HG03159 (cell line): ENCODE measurements around the gene SAMHD1.
"Not testable (repeated sequence)": the region's sequence is repeated elsewhere in the genome, so short reads cannot be mapped to it uniquely, and the experiment has no call there.

Experiments used
- ATAC-seq: cut with Tn5 transposase; IDR thresholded peaks from one replicate; pipeline ENCODE4 v1.9.1; 2021; ENCODE audit warnings: mild to moderate bottlenecking, moderate library complexity; ENCODE audit not compliant: unreplicated experiment

The SAMHD1 gene

DNA sequence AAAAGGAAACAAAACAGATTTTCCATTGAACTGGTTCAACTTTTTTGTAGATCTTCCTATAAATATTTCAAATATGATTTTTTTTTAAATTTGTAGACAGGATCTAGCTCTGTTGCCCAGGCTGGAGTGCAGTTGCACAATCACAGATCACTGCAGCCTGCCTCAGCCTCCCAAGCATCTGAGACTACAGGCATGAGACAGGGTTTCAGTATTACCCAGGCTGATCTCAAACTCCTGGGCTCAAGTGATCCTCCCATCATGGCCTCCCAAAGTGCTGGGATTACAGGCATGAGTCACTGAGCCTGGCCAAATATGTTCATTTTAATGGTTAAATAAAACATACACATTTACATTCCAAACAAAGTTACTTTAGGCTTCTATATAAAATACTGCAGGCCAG, 33.6 kb downstream of the SAMHD1 start:
- ATAC-seq, result no peak

DNA sequence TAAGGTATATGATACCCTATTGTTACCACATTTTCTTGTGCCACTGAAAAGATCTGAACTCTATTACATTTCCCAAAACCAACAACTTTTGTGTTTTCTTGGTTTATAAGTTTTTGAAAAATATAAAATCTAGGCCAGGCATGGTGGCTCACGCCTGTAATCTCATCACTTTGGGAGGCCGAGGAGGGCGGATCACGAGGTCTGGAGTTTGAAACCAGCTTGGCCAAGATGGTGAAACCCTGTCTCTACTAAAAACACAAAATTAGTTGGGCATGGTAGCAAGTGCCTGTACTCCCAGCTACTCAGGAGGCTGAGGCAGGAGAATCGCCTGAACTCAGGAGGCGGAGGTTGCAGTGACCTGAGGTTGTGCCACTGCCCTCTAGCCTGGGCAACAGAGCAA, 34.3 kb downstream of the SAMHD1 start:
- ATAC-seq, result no peak

DNA sequence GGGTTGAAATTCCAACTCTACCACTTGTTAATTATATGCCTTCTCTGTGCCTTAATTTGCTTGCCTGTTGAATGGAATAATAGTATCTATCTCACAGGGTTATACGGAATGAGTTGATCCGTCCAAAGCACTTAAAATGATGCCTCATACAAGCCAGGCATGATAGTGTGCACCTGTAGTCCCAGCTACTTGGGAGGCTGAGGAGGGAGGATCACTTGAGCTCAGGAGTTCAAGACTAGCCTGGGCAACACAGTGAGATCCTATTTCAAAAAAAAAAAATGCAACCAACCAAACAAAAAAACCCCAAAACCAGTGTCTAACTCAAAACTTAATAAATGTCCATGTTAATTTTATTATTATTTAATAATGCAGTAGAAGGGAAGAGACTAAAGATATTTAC, 35.3 kb downstream of the SAMHD1 start:
- no peak for ATAC-seq

DNA sequence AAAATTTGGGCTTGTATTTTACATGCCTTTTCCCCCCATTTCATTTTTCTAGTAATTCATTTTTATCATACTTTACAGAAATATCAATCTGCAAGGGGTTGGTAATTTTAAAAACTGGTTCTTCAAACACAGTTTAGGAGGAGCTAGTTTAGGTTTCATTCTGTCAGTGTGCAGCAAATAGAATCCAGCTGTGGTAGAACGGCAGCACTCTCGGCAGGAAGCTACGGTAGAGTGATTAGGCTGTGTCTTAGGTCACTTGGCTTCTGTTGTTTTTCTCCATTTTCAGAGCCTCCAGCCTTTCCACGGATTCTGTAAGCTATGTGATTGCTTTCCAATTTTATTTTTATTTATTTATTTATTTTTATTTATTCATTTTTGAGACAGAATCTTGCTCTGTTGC, 42.9 kb downstream of the SAMHD1 start:
- ATAC-seq, result no peak

DNA sequence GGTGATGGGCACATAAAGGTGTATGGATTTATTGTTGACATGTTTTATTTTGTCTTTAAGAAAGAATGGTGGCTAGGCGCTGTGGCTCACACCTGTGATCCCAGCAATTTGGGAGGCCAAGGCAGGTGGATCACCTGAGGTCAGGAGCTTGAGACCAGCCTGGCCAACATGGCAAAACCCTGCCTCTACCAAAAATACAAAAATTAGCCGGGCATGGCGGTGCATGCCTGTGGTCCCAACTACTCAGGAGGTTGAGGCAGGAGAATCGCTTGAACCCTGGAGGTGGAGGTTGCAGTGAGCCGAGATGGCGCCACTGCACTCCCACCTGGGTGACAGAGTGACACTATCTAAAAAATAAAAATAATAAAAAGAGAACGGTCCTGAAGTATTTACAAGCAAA, 45.4 kb downstream of the SAMHD1 start:
- ATAC-seq, result not testable (repeated sequence)

DNA sequence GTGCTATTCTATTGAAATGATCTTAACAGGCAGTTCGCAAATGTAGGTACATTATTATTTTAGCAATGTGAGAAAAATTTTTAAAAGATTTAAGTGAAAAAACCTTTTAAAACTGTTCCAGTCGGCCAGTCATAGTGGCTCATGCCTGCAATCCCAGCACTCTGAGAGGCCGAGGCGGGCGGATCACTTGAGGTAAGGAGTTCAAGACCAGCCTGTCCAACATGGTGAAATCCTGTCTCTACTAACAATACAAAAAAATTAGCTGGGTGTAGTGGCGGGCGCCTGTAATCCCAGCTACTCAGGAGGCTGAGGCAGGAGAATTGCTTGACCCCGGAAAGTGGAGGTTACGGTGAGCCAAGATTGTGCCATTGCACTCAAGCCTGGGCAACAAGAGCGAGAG, 45.9 kb downstream of the SAMHD1 start:
- ATAC-seq, result not testable (repeated sequence)

DNA sequence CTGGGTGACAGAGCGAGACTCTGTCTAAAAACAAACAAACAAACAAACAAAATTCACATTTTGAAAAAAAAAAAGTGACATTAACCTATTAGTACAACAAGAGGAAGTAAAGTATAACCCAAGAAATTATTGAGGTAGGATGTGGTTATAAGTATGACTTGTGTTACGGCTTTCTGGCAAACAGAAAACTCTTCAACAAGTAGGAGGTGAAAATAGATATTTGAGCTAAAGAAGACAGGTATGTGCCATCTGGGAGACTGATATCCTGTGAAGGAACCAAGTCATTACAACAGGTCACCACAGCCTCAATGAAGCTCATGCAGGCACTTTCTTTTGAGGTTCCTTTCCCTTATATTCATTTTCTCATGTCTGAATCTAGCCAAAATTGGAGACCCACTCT, 46.8 kb downstream of the SAMHD1 start:
- no peak for ATAC-seq

DNA sequence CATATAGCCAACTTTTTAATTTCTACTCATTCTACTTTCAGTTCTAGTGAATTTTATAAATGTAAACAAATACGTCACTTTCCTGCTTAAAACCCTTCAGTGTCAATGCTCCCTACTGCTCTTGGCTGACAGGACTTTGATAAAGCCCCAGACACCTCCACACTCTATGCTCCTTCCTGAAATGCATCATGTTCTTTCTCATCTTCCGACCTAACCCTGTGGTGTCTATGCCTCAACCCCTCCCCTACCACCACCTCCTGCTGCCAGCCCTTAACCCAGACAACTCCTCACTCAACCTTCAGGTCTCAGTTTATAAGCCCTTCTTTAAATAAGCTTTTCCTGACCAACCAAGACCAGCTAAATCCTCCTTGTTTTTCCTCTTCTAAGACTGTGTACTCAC, 56.5 kb downstream of the SAMHD1 start:
- ATAC-seq, result no peak

DNA sequence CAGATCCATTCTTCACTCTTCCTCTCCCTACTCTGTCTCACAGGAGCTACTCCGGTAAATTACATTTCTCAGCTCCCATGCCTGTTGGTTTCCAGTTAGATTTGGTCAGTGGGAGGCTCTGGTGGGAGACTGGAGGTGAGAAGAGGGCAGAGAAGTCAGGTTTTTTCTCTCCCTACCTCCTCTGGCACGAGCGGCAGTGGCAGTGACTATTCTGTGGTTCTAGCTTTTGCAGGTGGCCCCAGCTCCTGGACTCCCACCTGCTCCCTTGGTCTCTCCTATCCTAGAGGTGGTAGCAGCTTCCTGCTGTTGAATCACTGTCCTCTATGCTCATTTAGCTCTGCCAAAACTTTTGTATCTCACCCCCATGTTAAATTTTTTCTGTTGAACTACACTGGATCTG, 57.7 kb downstream of the SAMHD1 start:
- no peak for ATAC-seq

DNA sequence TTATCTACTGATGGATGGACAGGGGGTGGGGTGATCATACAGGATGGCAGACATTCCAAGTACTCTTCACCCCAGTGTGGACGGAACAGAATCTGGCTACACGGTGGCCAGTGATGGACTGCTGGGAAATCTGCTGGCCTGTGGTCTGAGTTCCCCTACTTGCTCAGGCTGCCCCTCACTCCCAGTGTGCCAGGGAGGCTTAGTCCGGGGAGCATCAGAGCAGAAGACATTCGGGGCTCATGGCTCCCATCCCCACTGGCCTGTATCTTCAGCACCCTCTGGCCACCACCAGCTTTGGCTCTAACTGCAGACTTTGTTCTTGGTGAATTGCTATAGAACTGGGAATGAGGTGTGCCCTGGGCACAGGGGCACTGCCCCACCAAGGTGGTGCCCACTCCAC, 60.3 kb downstream of the SAMHD1 start:
- no peak for ATAC-seq

DNA sequence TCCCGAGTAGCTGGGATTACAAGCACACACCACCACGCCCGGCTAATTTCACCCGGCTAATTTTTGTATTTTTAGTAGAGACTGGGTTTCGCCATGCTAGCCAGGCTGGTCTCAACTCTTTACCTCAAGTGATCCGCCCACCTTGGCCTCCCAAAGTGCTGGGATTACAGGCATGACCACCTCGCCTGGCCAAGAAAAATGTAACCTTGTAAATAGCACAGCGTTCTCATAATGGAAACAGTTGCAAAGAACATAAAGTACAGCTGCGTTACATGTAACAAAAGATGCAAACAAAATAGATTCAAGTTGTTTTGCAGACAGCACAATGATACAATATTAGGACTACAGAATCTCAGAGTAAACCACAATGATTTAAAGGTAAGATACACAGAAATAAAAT, 60.9 kb downstream of the SAMHD1 start:
- no peak for ATAC-seq

DNA sequence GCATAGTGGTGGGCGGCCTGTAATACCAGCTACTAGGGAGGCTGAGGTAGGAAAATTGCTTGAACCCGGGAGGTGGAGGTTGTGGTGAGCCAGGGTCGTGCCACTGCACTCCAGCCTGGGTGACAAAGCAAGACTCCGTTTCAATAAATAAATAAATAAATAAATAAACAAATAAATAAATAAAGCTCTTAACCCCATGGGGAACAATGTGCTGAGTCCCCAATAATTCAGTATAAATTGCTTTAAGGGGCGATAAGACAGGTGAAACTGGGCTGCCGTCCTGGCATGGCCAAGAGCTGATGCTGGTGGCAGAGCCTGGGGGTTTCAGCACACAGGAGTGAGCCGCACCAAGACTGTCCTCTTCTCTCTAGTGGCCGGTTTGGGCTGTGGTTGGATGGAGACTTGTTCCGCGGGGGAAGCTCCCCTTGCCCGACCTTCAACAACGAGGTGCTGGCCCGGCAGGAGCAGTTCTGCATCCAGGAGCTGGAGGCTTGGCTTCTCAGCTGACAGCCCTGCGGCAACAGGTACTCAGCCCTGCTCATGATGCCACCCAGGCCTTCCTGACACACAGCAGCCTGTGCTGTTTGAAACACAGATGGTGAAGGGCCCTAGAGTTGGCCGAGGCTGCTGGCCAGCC, 62.5 kb downstream of the SAMHD1 start:
- no peak for ATAC-seq

DNA sequence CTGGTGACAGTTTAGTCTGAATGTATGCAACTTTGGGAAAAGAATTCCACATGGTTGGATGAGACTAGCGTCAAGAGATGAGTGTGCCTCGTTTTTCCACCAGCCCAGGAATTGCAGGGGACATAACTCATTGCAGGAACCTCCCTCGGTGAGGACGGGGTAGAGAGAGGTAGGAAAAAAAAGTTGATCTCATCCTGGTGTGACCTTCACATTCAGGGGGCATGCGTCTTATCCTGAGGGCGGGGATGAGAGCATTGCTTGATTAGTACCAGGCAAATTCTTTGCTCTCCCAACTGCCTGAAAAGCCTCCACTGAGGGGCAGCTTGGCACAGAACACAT, 63.8 kb downstream of the SAMHD1 start:
- no peak for ATAC-seq

DNA sequence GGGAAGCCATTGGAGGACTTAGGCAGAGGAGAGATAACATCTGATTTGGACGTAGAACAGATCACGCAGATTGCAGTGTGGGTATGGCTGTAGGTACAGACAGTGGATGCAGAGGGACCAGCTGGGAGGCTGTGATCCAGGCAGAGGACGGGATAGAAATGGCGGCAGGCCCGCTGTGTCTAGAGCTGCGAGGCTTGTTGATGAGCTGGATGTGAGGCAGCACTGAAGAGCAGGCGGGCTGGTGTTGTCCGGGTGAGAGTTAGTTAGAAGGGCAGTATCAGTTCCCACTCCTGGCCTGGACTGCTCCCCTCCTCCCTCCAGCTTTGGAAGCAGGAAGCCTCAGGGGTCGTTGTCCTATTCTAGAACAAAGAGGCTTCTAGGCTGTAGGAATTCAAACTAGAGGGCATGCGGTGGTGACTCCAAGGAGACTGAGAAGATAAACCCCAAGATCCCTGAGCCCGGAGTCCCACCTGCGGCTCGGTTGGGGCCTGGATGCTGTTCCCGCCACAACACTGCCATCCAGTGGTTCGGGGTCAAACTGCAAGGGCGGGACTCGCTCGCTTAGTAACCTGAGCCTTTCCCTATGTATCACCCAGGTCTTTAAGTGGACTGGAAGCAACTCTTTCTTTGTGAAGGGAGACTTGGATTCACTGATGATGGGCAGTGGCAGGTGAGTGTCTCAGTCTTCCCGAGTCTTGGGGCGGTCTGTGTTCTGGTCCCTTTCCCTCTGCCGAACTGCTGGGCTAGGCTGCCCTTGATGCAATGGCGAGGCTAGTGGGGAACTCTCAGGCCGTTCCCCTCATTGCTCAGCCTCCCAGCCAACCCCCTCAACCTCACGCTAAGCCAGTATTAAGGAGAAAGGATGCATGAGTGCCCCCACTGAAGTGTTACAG, 64.4 kb downstream of the SAMHD1 start:
- no peak for ATAC-seq

DNA sequence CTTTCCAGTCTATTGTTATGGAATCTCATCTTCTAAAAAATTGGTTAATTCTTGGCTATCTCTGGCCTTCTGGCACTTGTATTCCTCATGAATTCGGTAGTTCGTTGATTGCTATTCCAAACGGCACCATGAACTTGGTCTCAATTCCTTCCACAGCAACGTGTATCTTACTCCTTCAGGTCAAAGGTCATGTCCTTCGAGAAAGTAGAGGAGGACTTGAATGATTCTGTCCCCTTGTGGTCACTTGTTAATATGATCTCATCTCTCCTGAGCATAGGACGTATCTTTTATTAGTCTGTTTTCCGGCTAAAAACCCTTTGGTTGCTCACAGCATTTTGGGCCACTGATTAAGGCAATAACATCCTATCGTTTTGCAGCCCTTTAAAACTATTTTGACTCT, 66.2 kb downstream of the SAMHD1 start:
- no peak for ATAC-seq

DNA sequence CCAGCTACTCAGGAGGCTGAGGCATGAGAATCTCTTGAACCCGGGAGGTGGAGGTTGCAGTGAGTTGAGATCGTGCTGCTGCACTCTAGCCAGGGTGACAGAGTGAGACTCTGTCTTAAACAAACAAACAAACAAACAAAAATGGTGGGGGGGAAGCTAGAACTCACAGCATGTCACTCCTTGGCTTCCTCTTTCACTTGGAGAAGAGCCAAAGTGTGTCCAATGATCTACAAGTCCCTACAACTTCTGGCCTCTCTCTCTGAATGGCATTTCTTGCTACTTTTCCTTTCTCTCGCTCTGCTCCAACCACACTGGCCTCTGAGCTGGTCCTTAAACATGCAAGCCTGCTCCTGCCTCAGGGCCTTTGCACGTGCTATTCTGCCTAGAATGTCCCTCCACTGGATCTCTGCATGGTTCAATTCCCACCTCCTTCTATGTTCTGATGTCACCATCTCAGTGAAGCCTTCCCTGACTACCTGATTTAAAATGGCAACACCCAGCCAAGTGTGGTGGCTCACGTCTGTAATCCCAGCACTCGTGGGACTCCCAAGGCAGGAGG, 67.5 kb downstream of the SAMHD1 start:
- no peak for ATAC-seq

DNA sequence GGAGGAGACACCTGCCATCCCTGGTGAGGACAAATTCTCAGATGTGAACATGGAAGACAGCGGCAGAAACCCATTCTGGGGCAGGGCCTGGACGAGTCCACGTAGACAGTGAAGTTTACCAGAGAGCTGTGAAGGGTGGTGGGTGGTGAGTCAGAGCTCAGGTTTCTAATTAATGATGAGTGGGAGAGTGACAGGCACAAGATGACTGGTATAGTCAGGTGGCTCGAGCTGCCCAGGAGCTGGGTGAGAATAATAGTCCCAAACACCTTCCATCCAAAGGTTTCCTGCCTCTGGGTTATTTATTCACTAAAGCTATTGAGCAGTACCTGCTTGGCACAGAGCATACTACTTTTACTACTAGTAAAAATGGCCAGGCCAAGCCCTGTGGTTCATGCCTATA, 69.6 kb downstream of the SAMHD1 start:
- ATAC-seq, result no peak

DNA sequence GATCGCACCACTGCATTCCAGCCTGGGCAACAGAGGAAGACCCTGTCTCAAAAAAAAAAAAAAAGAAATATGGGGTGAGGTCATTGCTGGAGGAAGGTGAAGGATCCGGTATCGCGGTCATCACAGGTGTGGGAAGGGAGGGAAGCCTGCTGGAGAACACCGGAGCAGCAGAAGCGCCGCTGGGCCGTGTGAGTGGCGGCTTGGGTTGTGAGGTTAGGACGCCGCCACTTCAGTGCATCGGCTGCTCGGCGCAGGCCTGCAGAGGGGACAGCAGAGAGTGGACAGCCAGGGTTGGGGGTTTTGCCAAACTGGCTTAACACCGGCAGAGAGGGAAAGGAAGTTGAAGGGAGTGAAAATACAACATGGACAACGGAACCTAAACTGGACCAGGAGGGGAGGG, 70.2 kb downstream of the SAMHD1 start:
- ATAC-seq, result no peak

DNA sequence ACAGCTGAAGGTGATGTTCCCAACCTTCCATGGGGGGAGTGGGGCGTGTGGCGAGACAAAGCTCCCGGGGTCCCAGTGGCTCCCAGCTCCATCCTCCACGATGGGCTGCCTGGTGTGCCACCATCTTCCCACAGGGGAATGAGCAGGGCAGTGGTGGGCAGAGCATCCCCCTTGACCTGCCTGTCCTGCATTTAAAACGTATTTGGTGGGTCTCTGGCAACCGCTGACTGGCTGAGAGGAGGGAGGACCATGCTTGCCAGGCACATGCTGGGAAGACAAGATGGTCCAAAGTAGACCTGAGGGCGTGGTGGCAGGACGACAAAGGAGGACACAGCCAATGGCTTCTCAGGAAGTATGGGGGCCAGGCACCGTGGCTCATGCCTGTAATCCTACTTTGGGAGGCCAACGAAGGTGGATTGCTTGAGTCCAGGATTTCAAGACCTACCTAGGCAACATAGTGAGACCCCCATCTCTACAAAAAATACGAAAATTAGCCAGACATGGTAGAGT, 70.7 kb downstream of the SAMHD1 start:
- ATAC-seq, result no peak

DNA sequence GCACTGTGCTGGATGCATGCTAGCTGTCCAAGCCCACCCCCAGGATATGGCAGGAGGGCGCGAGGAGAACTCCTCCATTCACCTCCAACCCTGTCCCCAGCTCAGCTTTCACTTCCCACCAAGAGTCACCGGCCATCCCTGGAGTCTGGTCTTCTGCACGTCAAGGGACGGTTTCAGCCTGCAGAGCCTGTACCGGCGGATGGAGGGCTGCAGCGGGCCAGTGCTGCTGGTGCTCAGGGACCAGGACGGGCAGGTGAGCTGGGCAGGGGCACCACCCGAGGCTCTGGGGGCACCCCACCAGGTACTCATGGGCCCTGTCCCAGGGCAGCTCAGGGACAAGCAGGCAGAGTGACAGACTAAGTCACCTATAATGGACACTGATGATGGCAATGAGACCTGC, 72.6 kb downstream of the SAMHD1 start:
- ATAC-seq, result no peak

DNA sequence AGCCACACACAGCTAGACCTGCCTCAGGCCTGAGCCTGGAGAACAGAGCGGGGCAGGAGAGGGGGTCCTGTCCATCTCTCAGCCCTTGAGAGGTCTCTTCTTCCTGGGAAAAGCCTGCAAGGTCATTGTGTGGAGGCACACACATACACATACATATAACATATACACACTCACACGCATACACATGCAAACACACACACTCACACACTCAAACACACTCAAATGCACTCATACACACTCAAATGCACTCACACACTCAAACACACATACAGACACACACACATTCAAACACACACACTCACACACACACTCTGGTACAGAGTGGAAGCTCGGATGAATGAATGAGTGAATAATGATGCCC, 75.1 kb downstream of the SAMHD1 start:
- no peak for ATAC-seq
